Measurements from ENCODE around the gene ANO10.

The ANO10 gene

GRCh38 chr3:43640681-43641080 lies 18.9 kb upstream of the ANO10 start:
- Histone ChIP-seq H3K79me1 (ENCODE audit: low read depth, low read length) (no peaks in the 10 kb centered on the region), H3K27me3 (ENCODE audit: control insufficient read depth in 3 of 3, insufficient read depth in 3 of 3, low read depth in 1 of 3, low read length in 3 of 3) (no peaks in the 10 kb centered on the region), H2AK5ac (ENCODE audit: low read depth, low read length) (no peak overlapping the region), H3K9ac (ENCODE audit: low read depth, low read length, poor library complexity) (no peak overlapping the region), H3K4me3 (ENCODE audit: low read length in 2 of 2) (no peak overlapping the region), H2BK120ac (ENCODE audit: low read depth, low read length) (no peak overlapping the region), H2BK15ac (ENCODE audit: low read length) (no peak overlapping the region), H3K27ac (replicated peaks; ENCODE audit: low read length) (no peak overlapping the region), H2BK12ac (ENCODE audit: low read length) (no peak overlapping the region), H3K9me3 (replicated peaks in 1 of 2; ENCODE audit: control insufficient read depth in 2 of 2, insufficient read depth in 1 of 2, low read depth in 1 of 2, low read length in 2 of 2) (peaks cover 0 to 1% of the 10 kb centered on the region in 2 donors), H3K36me3 (replicated peaks in 1 of 2; ENCODE audit: control insufficient read depth in 2 of 2, insufficient read depth in 2 of 2, low read length in 2 of 2) (no peaks in the 10 kb centered on the region), H3K23ac (ENCODE audit: low read depth, low read length, poor library complexity) (no peak overlapping the region), H4K8ac (ENCODE audit: low read depth, low read length) (no peak overlapping the region), H3K14ac (ENCODE audit: low read length) (no peak overlapping the region), H2AFZ (ENCODE audit: low read length) (no peak overlapping the region), H3K4me2 (ENCODE audit: insufficient read depth, low read length, poor library complexity, severe bottlenecking) (no peak overlapping the region), H4K91ac (ENCODE audit: low read depth, low read length, poor library complexity) (no peak overlapping the region), H3K4me1 (ENCODE audit: control insufficient read depth in 2 of 2, insufficient read depth in 1 of 2, low read depth in 1 of 2, low read length in 2 of 2) (peaks cover 0 to 5% of the 10 kb centered on the region in 2 donors), H2BK5ac (ENCODE audit: low read length) (no peak overlapping the region), H3K4ac (ENCODE audit: low read length) (no peak overlapping the region), H3K18ac (ENCODE audit: low read length) (no peak overlapping the region)
- DNase-seq (ENCODE audit: low spot score): no peak
- WGBS, 2 donors (ENCODE audit: extremely low coverage in 2 of 2, insufficient read length in 2 of 2, insufficient replicate concordance in 1 of 2): no CpG with 5 or more reads among the region's 3 CpGs

- Histone ChIP-seq H2AFZ (ENCODE audit: low read length) (peak overlapping the region; percentile 4), H3K27ac (replicated peaks; ENCODE audit: low read length) (no peak overlapping the region), H4K8ac (ENCODE audit: low read depth, low read length) (no peak overlapping the region), H3K36me3 (replicated peaks in 1 of 2; ENCODE audit: control insufficient read depth in 2 of 2, insufficient read depth in 2 of 2, low read length in 2 of 2) (no peaks in the 10 kb centered on the region), H3K9me3 (replicated peaks in 1 of 2; ENCODE audit: control insufficient read depth in 2 of 2, insufficient read depth in 1 of 2, low read depth in 1 of 2, low read length in 2 of 2) (peaks cover 0 to 3% of the 10 kb centered on the region in 2 donors), H3K27me3 (ENCODE audit: control insufficient read depth in 3 of 3, insufficient read depth in 3 of 3, low read depth in 1 of 3, low read length in 3 of 3) (no peaks in the 10 kb centered on the region), H3K4me1 (ENCODE audit: control insufficient read depth in 2 of 2, insufficient read depth in 1 of 2, low read depth in 1 of 2, low read length in 2 of 2) (peaks cover 0 to 5% of the 10 kb centered on the region in 2 donors), H3K23ac (ENCODE audit: low read depth, low read length, poor library complexity) (peak overlapping the region; percentile 94), H3K79me1 (ENCODE audit: low read depth, low read length) (no peaks in the 10 kb centered on the region), H3K4me2 (ENCODE audit: insufficient read depth, low read length, poor library complexity, severe bottlenecking) (no peak overlapping the region), H3K4ac (ENCODE audit: low read length) (no peak overlapping the region), H2BK15ac (ENCODE audit: low read length) (no peak overlapping the region), H2BK120ac (ENCODE audit: low read depth, low read length) (no peak overlapping the region), H2BK12ac (ENCODE audit: low read length) (no peak overlapping the region), H3K4me3 (ENCODE audit: low read length in 2 of 2) (no peak overlapping the region), H4K91ac (ENCODE audit: low read depth, low read length, poor library complexity) (no peak overlapping the region), H2BK5ac (ENCODE audit: low read length) (no peak overlapping the region), H3K14ac (ENCODE audit: low read length) (no peak overlapping the region), H3K9ac (ENCODE audit: low read depth, low read length, poor library complexity) (no peak overlapping the region), H2AK5ac (ENCODE audit: low read depth, low read length) (no peak overlapping the region), H3K18ac (ENCODE audit: low read length) (no peak overlapping the region)
- WGBS, 2 donors (ENCODE audit: extremely low coverage in 2 of 2, insufficient read length in 2 of 2, insufficient replicate concordance in 1 of 2): no CpG with 5 or more reads among the region's 9 CpGs
- DNase-seq (ENCODE audit: low spot score): no peak
Observed at GRCh38 chr3:43638594-43639447, 17.0 kb upstream of the ANO10 start.

GRCh38 chr3:43637702-43638101 lies 15.9 kb upstream of the ANO10 start:
- Histone ChIP-seq H2AFZ (ENCODE audit: low read length) (no peak overlapping the region), H2AK5ac (ENCODE audit: low read depth, low read length) (no peak overlapping the region), H3K36me3 (replicated peaks in 1 of 2; ENCODE audit: control insufficient read depth in 2 of 2, insufficient read depth in 2 of 2, low read length in 2 of 2) (no peaks in the 10 kb centered on the region), H3K9ac (ENCODE audit: low read depth, low read length, poor library complexity) (no peak overlapping the region), H3K14ac (ENCODE audit: low read length) (no peak overlapping the region), H2BK15ac (ENCODE audit: low read length) (no peak overlapping the region), H3K27ac (replicated peaks; ENCODE audit: low read length) (no peak overlapping the region), H3K18ac (ENCODE audit: low read length) (no peak overlapping the region), H4K8ac (ENCODE audit: low read depth, low read length) (no peak overlapping the region), H3K4me3 (ENCODE audit: low read length in 2 of 2) (no peak overlapping the region), H2BK12ac (ENCODE audit: low read length) (no peak overlapping the region), H3K23ac (ENCODE audit: low read depth, low read length, poor library complexity) (no peak overlapping the region), H2BK5ac (ENCODE audit: low read length) (no peak overlapping the region), H4K91ac (ENCODE audit: low read depth, low read length, poor library complexity) (no peak overlapping the region), H2BK120ac (ENCODE audit: low read depth, low read length) (no peak overlapping the region), H3K4me2 (ENCODE audit: insufficient read depth, low read length, poor library complexity, severe bottlenecking) (no peak overlapping the region), H3K9me3 (replicated peaks in 1 of 2; ENCODE audit: control insufficient read depth in 2 of 2, insufficient read depth in 1 of 2, low read depth in 1 of 2, low read length in 2 of 2) (peaks cover 0 to 3% of the 10 kb centered on the region in 2 donors), H3K27me3 (ENCODE audit: control insufficient read depth in 3 of 3, insufficient read depth in 3 of 3, low read depth in 1 of 3, low read length in 3 of 3) (no peaks in the 10 kb centered on the region), H3K4ac (ENCODE audit: low read length) (no peak overlapping the region), H3K4me1 (ENCODE audit: control insufficient read depth in 2 of 2, insufficient read depth in 1 of 2, low read depth in 1 of 2, low read length in 2 of 2) (peaks cover 0 to 5% of the 10 kb centered on the region in 2 donors), H3K79me1 (ENCODE audit: low read depth, low read length) (no peaks in the 10 kb centered on the region)
- no peak for DNase-seq (ENCODE audit: low spot score)
- WGBS, 2 donors (ENCODE audit: extremely low coverage in 2 of 2, insufficient read length in 2 of 2, insufficient replicate concordance in 1 of 2): no CpG with 5 or more reads among the region's 3 CpGs

GRCh38 chr3:43632986-43633385 lies 11.2 kb upstream of the ANO10 start:
- H3K23ac ChIP-seq (ENCODE audit: low read depth, low read length, poor library complexity): no peak overlapping the region
- H2BK5ac ChIP-seq (ENCODE audit: low read length): no peak overlapping the region
- no CpG with 5 or more reads among the region's 7 CpGs for WGBS, 2 donors (ENCODE audit: extremely low coverage in 2 of 2, insufficient read length in 2 of 2, insufficient replicate concordance in 1 of 2)
- H3K4ac ChIP-seq (ENCODE audit: low read length): no peak overlapping the region
- H2BK120ac ChIP-seq (ENCODE audit: low read depth, low read length): no peak overlapping the region
- H3K18ac ChIP-seq (ENCODE audit: low read length): no peak overlapping the region
- no peak overlapping the region for H4K8ac ChIP-seq (ENCODE audit: low read depth, low read length)
- H3K9ac ChIP-seq (ENCODE audit: low read depth, low read length, poor library complexity): no peak overlapping the region
- no peak overlapping the region for H4K91ac ChIP-seq (ENCODE audit: low read depth, low read length, poor library complexity)
- H2BK15ac ChIP-seq (ENCODE audit: low read length): no peak overlapping the region
- no peaks in the 10 kb centered on the region for H3K79me1 ChIP-seq (ENCODE audit: low read depth, low read length)
- H2AK5ac ChIP-seq (ENCODE audit: low read depth, low read length): no peak overlapping the region
- no peak overlapping the region for H3K27ac ChIP-seq (replicated peaks; ENCODE audit: low read length)
- no peak overlapping the region for H2AFZ ChIP-seq (ENCODE audit: low read length)
- peaks cover 0 to 2% of the 10 kb centered on the region in 2 donors for H3K4me1 ChIP-seq (ENCODE audit: control insufficient read depth in 2 of 2, insufficient read depth in 1 of 2, low read depth in 1 of 2, low read length in 2 of 2)
- H3K4me3 ChIP-seq (ENCODE audit: low read length in 2 of 2): no peak overlapping the region
- H3K4me2 ChIP-seq (ENCODE audit: insufficient read depth, low read length, poor library complexity, severe bottlenecking): no peak overlapping the region
- H3K9me3 ChIP-seq (replicated peaks in 1 of 2; ENCODE audit: control insufficient read depth in 2 of 2, insufficient read depth in 1 of 2, low read depth in 1 of 2, low read length in 2 of 2): peaks cover 0 to 2% of the 10 kb centered on the region in 2 donors
- no peak for DNase-seq (ENCODE audit: low spot score)
- no peaks in the 10 kb centered on the region for H3K27me3 ChIP-seq (ENCODE audit: control insufficient read depth in 3 of 3, insufficient read depth in 3 of 3, low read depth in 1 of 3, low read length in 3 of 3)
- H2BK12ac ChIP-seq (ENCODE audit: low read length): no peak overlapping the region
- no peaks in the 10 kb centered on the region for H3K36me3 ChIP-seq (replicated peaks in 1 of 2; ENCODE audit: control insufficient read depth in 2 of 2, insufficient read depth in 2 of 2, low read length in 2 of 2)
- no peak overlapping the region for H3K14ac ChIP-seq (ENCODE audit: low read length)
